ENCODE measurements around the gene COL9A3.
"Not testable (repeated sequence)": the region's sequence is repeated elsewhere in the genome, so short reads cannot be mapped to it uniquely, and the experiment has no call there.

Gene COL9A3

GRCh38 chr20:62835931-62836861 lies 19.3 kb downstream of the COL9A3 start:
- DNase-seq (ENCODE audit: low spot score) = no peak

GRCh38 chr20:62836967-62837490 lies 20.2 kb downstream of the COL9A3 start:
- no peak for DNase-seq (ENCODE audit: low spot score)

- no peak for DNase-seq (ENCODE audit: low spot score)
These were observed 20.9 kb downstream of the COL9A3 start for GRCh38 chr20:62837790-62838127.

- no peak for DNase-seq (ENCODE audit: low spot score)
These were observed 21.5 kb downstream of the COL9A3 start for GRCh38 chr20:62838128-62838891.

GRCh38 chr20:62839261-62839660 lies 22.4 kb downstream of the COL9A3 start:
- DNase-seq (ENCODE audit: low spot score) = no peak

GRCh38 chr20:62839816-62840215 lies 23.0 kb downstream of the COL9A3 start:
- no peak for DNase-seq (ENCODE audit: low spot score)

GRCh38 chr20:62840244-62841197 lies 23.7 kb downstream of the COL9A3 start:
- DNase-seq (ENCODE audit: low spot score) = no peak

- DNase-seq (ENCODE audit: low spot score) = no peak
These were observed 24.9 kb downstream of the COL9A3 start for GRCh38 chr20:62841705-62842212.

GRCh38 chr20:62843656-62844055 lies 26.8 kb downstream of the COL9A3 start:
- DNase-seq (ENCODE audit: low spot score) = no peak

- no peak for DNase-seq (ENCODE audit: low spot score)
These were observed 27.3 kb downstream of the COL9A3 start for GRCh38 chr20:62844182-62844581.

GRCh38 chr20:62845416-62846160 lies 28.7 kb downstream of the COL9A3 start:
- no peak for DNase-seq (ENCODE audit: low spot score)

- DNase-seq (ENCODE audit: low spot score) = no peak
These were observed 29.5 kb downstream of the COL9A3 start for GRCh38 chr20:62846166-62846890.

- DNase-seq (ENCODE audit: low spot score) = not testable (repeated sequence)
These were observed 32.1 kb downstream of the COL9A3 start for GRCh38 chr20:62848917-62849316.

- DNase-seq (ENCODE audit: low spot score) = no peak
These were observed 32.6 kb downstream of the COL9A3 start for GRCh38 chr20:62849431-62849830.

- no peak for DNase-seq (ENCODE audit: low spot score)
These were observed 33.6 kb downstream of the COL9A3 start for GRCh38 chr20:62850333-62850974.

- DNase-seq (ENCODE audit: low spot score) = no peak
These were observed 35.3 kb downstream of the COL9A3 start for GRCh38 chr20:62852196-62852595.

GRCh38 chr20:62852841-62853240 lies 36.0 kb downstream of the COL9A3 start:
- no peak for DNase-seq (ENCODE audit: low spot score)

GRCh38 chr20:62853304-62853703 lies 36.5 kb downstream of the COL9A3 start:
- DNase-seq (ENCODE audit: low spot score) = not testable (repeated sequence)

GRCh38 chr20:62854121-62854520 lies 37.3 kb downstream of the COL9A3 start:
- DNase-seq (ENCODE audit: low spot score) = no peak

- no peak for DNase-seq (ENCODE audit: low spot score)
These were observed 38.3 kb downstream of the COL9A3 start for GRCh38 chr20:62855120-62855519.

Data from AG08396 (cell line).